ENCODE measurements around the gene PSPH.
A peak's percentile ranks its signal among the peaks of the same experiment; 100 is the strongest.
"Not testable (repeated sequence)": the region's sequence is repeated elsewhere in the genome, so short reads cannot be mapped to it uniquely, and the experiment has no call there.

Gene PSPH

GRCh38 chr7:56051339-56052191 is at the start of gene PSPH, which contains the start of gene CCT6A:
Gene PSPH (minus strand): TSS chr7:56051444. CDS start chr7:56021212, 30,232 bp downstream.
Gene CCT6A (plus strand): TSS chr7:56051765. CDS start chr7:56051849, 84 bp downstream.
- peak; percentile 10; the same call in 1 of the 2 replicates for TF ChIP-seq ELF4 (IDR thresholded peaks at IDR 0.05)
- no peak for TF ChIP-seq FOXM1 (IDR thresholded peaks at IDR 0.05; ENCODE audit: borderline replicate concordance)
- peak; percentile 73 for TF ChIP-seq L3MBTL2 (conservative IDR thresholded peaks at IDR 0.05)
- no peak for TF ChIP-seq HDGF (IDR thresholded peaks at IDR 0.05; ENCODE audit: borderline replicate concordance)
- CTCF ChIA-PET, result interaction anchor here (0.6 to 1.5 kb wide), 4 partner anchors 11 to 439 kb away, joined by 3 to 4 read pairs (median 3); no protein-coding TSS in a partner anchor

GRCh38 chr7:56099653-56100052 is 48.4 kb upstream of the PSPH start:
- TF ChIP-seq ARNT (IDR thresholded peaks at IDR 0.05) (no peak), CTBP1 (IDR thresholded peaks at IDR 0.05; ENCODE audit: borderline replicate concordance) (no peak), L3MBTL2 (conservative IDR thresholded peaks at IDR 0.05) (no peak), ZNF384 (IDR thresholded peaks at IDR 0.05) (no peak), SP1 (IDR thresholded peaks at IDR 0.05) (no peak), SUZ12 (IDR thresholded peaks at IDR 0.05) (no peak), HDGF (IDR thresholded peaks at IDR 0.05; ENCODE audit: borderline replicate concordance) (no peak), BHLHE40 (IDR thresholded peaks at IDR 0.05; ENCODE audit: borderline replicate concordance) (no peak), ELF4 (IDR thresholded peaks at IDR 0.05) (no peak), FOXA1 (IDR thresholded peaks at IDR 0.05) (no peak), TARDBP (IDR thresholded peaks at IDR 0.05) (no peak), FOXM1 (IDR thresholded peaks at IDR 0.05; ENCODE audit: borderline replicate concordance) (no peak), LEF1 (IDR thresholded peaks at IDR 0.05; ENCODE audit: borderline replicate concordance) (no peak), NFRKB (IDR thresholded peaks at IDR 0.05) (no peak)
- TF ChIP-seq, protein P1, sequence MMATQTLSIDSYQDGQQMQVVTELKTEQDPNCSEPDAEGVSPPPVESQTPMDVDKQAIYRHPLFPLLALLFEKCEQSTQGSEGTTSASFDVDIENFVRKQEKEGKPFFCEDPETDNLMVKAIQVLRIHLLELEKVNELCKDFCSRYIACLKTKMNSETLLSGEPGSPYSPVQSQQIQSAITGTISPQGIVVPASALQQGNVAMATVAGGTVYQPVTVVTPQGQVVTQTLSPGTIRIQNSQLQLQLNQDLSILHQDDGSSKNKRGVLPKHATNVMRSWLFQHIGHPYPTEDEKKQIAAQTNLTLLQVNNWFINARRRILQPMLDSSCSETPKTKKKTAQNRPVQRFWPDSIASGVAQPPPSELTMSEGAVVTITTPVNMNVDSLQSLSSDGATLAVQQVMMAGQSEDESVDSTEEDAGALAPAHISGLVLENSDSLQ (IDR thresholded peaks at IDR 0.05), result no peak
- no peak for DNase-seq (ENCODE audit: extremely low spot score)
- ChIA-PET POLR2A (no interaction called here), CTCF (no interaction called here)

More at GRCh38 chr7:56051339-56052191, at the start of gene PSPH, which contains the start of gene CCT6A:
- DNase-seq (ENCODE audit: extremely low spot score), result peak; percentile 83
- POLR2A ChIA-PET, result interaction anchor here (0.6 to 2.6 kb wide), 22 partner anchors 9 to 1292 kb away, joined by 3 to 79 read pairs (median 4); partner anchors contain the start of genes CHCHD2, NIPSNAP2, SEC61G and SUMF2

GRCh38 chr7:56098187-56099008 is 47.2 kb upstream of the PSPH start:
- POLR2A ChIA-PET; DNase-seq (ENCODE audit: extremely low spot score): not testable (repeated sequence)
- CTCF ChIA-PET, result interaction anchor here (0.7 kb wide), 1 partner anchor 81 kb away, joined by 3 read pairs; no protein-coding TSS in a partner anchor

GRCh38 chr7:56097700-56098099 is 46.5 kb upstream of the PSPH start:
- ChIA-PET CTCF (interaction anchor here (0.7 kb wide), 1 partner anchor 80 kb away, joined by 3 read pairs; no protein-coding TSS in a partner anchor), POLR2A (no interaction called here)
- no peak for TF ChIP-seq FOXA1 (IDR thresholded peaks at IDR 0.05)
- no peak for TF ChIP-seq CTBP1 (IDR thresholded peaks at IDR 0.05; ENCODE audit: borderline replicate concordance)
- no peak for TF ChIP-seq SUZ12 (IDR thresholded peaks at IDR 0.05)
- no peak for TF ChIP-seq TARDBP (IDR thresholded peaks at IDR 0.05)
- no peak for TF ChIP-seq BHLHE40 (IDR thresholded peaks at IDR 0.05; ENCODE audit: borderline replicate concordance)
- TF ChIP-seq, protein P1 (IDR thresholded peaks at IDR 0.05), result no peak
- TF ChIP-seq ARNT (IDR thresholded peaks at IDR 0.05), result no peak
- TF ChIP-seq FOXK2 (IDR thresholded peaks at IDR 0.05), result no peak
- no peak for TF ChIP-seq ZNF384 (IDR thresholded peaks at IDR 0.05)
- no peak for DNase-seq (ENCODE audit: extremely low spot score)

- ChIA-PET POLR2A (interaction anchor here (1.0 kb wide), 1 partner anchor 13 kb away, joined by 5 read pairs; the partner anchor contains the start of gene CHCHD2), CTCF (interaction anchor here (1.5 kb wide), 1 partner anchor 18 kb away, joined by 4 read pairs; no protein-coding TSS in a partner anchor)
- peak; percentile 60 for DNase-seq (ENCODE audit: extremely low spot score)
- TF ChIP-seq HDGF (IDR thresholded peaks at IDR 0.05; ENCODE audit: borderline replicate concordance) (no peak), ARNT (IDR thresholded peaks at IDR 0.05) (no peak), FOXA1 (IDR thresholded peaks at IDR 0.05) (no peak), FOXM1 (IDR thresholded peaks at IDR 0.05; ENCODE audit: borderline replicate concordance) (no peak), L3MBTL2 (conservative IDR thresholded peaks at IDR 0.05) (no peak), ELF4 (IDR thresholded peaks at IDR 0.05) (no peak), SP1 (IDR thresholded peaks at IDR 0.05) (no peak), SUZ12 (IDR thresholded peaks at IDR 0.05) (no peak), CTBP1 (IDR thresholded peaks at IDR 0.05; ENCODE audit: borderline replicate concordance) (no peak), TARDBP (IDR thresholded peaks at IDR 0.05) (no peak), FOXK2 (IDR thresholded peaks at IDR 0.05) (no peak)
- TF ChIP-seq, protein P1 (IDR thresholded peaks at IDR 0.05), result no peak
These were observed 41.7 kb upstream of the PSPH start, which contains the start of gene PHKG1 for GRCh38 chr7:56092789-56093531. Gene PHKG1 (minus strand): TSS chr7:56092952. CDS start chr7:56088941, 4,011 bp downstream.

DNA sequence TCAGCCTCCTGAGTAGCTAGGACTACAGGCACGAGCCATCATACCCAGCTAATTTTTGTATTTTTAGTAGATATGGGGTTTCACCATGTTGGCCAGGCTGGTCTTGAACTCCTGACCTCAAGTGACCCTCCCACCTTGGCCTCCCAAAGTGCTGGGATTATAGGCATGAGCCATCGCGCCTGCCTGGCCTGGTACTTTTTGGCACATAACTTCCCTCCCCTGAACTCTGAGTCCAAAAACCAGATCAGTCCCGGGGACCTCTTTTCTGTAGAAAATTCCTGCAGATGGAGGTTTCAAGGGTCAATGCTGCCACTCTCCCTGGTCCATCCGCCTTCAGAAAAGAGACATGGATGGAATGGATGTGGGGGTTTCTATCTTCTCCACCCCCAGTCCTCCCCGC is 41.1 kb upstream of the PSPH start:
- CTCF ChIA-PET, result interaction anchor here (1.5 kb wide), 1 partner anchor 17 kb away, joined by 4 read pairs; no protein-coding TSS in a partner anchor
- POLR2A ChIA-PET, result interaction anchor here (0.7 to 1.0 kb wide), 2 partner anchors 14 kb away, joined by 5 read pairs; partner anchors contain the start of gene CHCHD2

More for the DNA sequence above, 41.1 kb upstream of the PSPH start:
- not testable (repeated sequence) for DNase-seq (ENCODE audit: extremely low spot score)
